GM12801 (cell line): ENCODE data around the gene CFAP299.

Experiments used
- TF ChIP-seq, protein P1 (sequence below): IDR thresholded peaks from one replicate; pipeline ENCODE4 v1.5.1; 2011; ENCODE audit warnings: control low read depth; ENCODE audit not compliant: insufficient read length; ENCODE audit errors: extremely low read depth

The CFAP299 gene

DNA sequence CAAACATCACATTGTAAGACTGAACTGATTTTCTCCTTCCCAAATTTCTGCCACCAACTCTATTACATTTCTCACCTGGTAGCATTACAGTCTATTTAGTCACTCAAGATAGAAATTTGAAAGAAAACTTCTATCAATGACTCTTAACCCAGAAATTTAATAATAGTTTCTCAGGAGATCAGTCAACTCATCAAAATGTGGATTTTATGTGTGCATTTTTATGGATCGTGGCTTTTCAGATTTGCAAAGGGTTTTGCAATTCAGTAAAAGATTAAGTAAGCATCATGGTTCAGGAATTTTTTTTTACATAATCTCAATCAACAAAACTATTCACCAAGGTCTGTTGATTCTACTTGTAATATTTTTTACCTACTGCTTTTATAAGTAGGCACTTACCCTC is 111.1 kb downstream of the CFAP299 start:
- TF ChIP-seq, protein P1, sequence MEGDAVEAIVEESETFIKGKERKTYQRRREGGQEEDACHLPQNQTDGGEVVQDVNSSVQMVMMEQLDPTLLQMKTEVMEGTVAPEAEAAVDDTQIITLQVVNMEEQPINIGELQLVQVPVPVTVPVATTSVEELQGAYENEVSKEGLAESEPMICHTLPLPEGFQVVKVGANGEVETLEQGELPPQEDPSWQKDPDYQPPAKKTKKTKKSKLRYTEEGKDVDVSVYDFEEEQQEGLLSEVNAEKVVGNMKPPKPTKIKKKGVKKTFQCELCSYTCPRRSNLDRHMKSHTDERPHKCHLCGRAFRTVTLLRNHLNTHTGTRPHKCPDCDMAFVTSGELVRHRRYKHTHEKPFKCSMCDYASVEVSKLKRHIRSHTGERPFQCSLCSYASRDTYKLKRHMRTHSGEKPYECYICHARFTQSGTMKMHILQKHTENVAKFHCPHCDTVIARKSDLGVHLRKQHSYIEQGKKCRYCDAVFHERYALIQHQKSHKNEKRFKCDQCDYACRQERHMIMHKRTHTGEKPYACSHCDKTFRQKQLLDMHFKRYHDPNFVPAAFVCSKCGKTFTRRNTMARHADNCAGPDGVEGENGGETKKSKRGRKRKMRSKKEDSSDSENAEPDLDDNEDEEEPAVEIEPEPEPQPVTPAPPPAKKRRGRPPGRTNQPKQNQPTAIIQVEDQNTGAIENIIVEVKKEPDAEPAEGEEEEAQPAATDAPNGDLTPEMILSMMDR, result no peak

DNA sequence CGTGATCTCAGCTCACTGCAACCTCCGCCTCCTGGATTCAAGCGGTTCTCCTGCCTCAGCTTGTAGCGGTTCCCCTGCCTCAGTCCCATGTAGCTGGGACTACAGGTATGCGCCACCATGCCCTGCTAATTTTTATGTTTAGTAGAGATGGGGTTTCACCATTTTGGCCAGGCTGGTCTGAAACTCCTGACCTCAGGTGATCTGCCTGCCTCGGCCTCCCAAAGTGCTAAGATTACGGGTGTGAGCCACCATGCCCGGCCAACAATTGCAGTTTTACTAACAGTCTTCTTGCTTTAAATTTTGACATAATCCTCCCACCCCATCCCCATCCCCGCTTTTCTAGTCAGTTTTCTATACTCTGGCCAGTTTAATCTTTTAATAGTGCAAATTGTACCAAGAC is 112.0 kb downstream of the CFAP299 start:
- TF ChIP-seq, protein P1, result no peak

DNA sequence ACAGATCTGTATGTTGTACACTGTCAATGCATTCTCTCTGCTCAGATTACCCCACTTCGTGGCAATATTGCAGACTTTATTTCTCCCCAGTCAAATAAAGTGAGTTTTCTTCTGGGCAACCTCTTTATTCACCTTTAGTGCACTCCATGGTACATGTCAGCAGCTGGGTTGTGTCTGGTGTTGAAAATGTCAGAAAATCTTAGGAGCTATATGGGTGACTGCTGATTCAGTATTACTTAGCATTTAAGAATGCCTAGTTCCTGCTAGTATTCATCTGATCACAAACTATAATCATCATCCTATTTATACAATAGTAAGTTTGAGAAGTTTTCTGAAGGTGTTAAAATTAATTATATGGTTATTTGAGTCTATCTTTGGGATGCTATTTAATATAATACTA is 112.5 kb downstream of the CFAP299 start:
- TF ChIP-seq, protein P1, result no peak

DNA sequence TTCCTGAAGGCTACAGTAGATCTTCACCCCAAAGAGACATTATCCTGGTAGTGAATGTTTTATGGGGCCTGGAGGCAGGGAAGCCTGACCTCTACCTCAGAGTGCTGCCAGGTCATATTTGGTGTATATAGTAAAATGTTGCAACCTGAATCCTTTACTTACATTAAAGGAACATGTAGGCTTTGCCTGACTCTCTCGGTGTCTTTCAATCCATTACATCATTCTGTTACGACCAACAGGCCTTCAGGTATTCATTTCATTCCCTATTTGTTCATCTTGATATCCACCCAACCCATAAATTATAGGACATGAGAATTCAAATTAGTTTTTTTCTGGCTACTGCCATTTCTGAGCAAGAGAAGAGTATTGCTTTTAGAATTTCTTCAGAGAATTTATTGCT is 116.5 kb downstream of the CFAP299 start:
- TF ChIP-seq, protein P1, result no peak

DNA sequence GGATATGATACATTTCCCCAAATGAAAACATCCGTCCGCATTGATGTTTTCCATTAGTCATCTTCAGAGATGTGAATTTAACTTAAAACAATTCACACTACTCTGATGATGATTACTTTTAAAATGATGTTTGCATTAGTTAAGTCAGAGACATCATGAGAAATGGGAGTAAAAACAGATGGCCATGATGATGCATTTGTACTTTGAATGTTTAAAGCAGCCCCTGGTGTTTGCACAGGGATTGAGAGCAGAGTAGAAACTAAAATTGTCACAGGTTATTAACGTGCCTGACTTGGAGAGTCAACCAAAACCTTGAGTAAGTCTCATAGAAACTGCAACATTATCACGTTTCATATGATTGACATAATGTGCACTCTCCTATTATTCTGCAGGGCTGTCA is 117.2 kb downstream of the CFAP299 start:
- TF ChIP-seq, protein P1, result no peak

DNA sequence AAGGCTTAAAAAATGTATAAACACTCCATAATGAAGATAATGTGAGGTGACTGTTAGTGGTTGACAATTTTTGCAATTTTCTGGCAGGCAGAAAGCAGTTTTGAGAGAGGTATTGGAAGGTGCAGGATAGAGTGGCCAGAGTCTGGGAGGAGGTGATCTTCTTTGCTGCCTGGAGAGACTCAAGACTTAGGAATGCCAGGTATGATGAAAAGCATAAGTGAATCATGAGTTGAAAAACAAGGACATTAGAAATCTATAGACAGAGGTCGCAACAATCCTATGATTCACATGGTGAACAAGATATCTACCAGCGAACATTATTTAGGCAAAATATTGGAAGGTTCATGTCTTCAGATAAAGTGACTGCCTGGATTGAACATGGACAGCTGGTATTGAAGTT is 118.5 kb downstream of the CFAP299 start:
- TF ChIP-seq, protein P1, result no peak

DNA sequence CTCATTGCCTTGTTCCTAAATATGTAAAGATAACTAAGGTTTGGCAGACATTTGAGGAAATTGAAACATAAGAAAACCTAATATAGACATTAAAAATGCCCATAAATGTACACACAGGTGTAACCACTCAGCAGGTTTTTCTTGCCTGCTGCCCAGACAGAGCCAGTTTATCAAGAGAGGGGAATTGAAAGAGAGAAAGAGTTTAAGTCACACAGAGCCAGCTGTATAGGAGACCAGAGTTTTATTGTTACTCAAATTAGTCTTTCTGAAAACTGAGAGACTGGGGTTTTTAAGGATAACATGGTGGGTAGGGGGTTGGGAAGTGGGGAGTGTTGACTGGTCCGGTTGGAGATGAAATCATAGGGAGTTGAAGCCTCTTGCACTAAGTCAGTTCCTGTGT is 119.0 kb downstream of the CFAP299 start:
- TF ChIP-seq, protein P1, result no peak
